HG03095 (cell line): ENCODE data around the gene COL6A5.
"Not testable (repeated sequence)": the region's sequence is repeated elsewhere in the genome, so short reads cannot be mapped to it uniquely, and the experiment has no call there.

Source experiments
- ATAC-seq: cut with Tn5 transposase; IDR thresholded peaks from one replicate; pipeline ENCODE4 v1.9.1; 2021; ENCODE audit warnings: moderate library complexity; ENCODE audit not compliant: unreplicated experiment

The COL6A5 gene

DNA sequence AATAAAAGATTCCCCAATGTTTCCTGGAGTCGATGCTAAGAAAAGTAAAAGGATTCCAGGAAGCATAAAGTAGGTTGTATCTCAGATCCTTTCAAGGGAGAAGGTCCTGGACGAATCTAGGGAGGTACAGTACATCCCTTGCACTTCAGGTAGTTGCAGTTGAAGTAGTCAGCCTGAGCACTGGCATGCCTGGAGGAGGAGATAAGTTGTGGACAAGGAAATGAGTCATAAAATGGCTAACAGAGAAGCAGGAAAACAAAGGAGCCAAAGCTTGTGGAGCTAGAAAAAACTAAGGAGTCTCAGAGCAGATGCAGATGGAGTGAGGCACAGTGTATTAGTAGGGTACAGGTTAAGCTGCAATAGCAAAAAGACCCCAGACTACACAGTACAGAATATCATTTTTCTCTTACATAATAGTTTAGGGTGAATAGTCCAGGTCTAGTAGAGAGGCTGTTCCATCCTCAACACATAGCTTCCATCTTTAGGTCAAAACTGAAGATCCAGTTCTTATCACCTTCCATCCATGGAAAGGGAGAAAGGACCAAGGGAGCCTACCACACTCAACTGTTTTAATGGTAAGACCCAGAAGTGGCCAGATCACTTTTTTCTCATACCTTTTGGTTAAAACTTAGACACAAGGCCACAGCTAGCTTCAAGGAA, 41.3 kb downstream of the COL6A5 start:
- ATAC-seq, result no peak

DNA sequence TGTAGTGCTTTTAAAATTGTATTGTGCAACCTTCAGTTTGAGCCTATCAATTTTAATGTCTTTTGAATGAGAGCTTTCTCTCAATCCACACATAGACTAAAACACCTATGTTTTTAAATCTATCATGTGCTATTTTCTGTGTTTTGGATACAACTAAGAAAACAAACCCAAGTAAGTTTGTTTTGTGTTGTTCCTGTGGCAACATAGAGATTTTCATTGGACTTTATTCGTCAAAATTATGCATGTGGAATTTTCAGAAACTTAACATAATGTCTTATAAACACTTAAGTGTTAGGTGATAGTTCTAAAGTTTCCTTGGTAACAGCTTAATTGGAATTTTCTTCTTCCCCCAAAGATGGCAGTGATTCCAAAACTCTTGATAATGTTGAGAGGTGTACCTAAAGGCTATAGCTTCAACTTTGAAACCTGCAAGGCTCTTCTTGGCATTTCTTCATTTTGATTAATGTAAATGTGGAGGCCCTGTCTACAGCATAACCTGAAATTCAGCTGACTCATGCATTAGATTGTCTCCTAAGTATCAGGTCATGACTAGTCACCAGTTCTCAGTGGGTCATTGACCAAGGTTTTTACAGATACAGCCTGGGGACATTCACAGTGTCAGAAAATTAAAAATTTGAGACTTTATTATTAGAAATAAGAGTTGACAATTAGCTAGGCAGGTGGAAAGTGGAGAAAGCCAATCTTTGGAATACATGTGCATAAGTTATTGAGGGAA, 44.4 kb downstream of the COL6A5 start:
- no peak for ATAC-seq

DNA sequence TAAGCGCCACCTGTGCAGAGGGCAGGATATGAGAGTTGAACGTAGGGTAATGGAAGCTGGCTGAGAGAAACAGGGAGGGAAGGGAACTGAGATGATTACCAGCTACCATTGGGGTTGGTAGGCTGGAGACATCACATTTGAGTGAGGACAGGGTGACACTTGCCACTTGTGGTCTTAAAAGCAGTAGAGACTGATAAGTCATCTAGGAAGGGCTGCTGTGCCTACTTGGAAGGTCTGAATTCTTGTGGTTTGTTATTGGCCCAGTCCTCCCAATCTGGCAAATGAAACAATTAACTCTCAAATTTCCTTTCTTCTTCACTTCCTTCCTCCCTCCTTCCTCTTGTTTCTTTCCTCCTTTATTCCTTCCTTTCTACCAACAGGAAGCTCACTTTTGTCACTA, 46.8 kb downstream of the COL6A5 start:
- no peak for ATAC-seq

DNA sequence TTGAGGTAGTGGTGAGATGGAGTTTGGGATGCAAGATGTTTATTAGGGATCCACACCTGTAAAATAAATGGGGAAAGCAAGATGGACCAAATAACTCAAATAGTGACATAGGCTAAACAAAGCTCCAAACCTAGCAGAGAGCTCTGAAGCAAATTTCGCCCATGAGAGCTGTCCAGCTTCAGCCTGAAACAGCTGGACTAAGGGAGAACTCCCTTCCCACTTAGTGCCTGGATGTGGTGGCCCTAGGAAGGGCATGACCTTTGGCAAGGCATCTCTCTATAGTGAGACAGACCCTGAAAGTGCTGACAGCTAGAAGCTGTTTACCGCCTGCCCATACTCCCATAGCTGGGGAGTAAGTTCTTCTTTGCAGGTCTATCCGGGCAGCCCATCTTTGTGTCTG, 48.1 kb downstream of the COL6A5 start:
- no peak for ATAC-seq

DNA sequence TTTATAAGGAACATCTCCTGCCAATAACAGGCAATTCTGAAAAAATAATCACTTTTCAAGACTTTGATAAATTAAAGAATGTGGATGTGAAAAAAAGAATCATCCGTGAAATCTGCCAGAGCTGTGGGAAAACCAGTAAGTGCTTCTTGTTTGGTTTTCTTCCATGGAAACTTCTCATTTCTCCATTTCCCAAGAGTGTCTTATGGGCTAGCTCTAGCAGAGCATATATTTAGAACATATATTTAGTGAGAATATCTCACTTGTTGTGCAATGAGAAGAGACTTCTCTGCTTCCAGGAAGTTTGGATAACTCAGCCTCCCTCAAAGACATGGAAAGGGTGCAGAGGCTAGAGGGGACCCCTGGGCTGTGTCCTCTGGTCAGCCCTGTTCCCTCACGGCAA, 49.9 kb downstream of the COL6A5 start:
- ATAC-seq, result no peak

DNA sequence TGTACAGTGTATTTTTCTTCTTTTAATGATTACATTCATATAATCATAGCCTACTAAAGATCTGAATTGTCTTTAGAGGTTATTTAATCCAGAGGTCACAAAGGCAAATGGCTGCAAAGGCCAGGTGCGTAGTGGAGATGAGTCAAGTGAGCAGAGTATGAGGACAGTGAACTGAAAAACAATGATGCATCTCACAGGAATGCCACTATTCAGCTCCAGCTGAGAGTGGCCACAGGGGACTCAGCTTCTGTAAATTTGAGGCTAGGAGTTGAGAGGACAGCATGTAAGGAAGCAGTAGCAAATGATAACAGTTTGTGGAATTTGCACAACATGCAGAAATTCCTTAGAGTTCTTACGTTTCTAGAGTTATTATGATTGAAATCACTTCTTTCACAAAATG, 50.4 kb downstream of the COL6A5 start:
- no peak for ATAC-seq

DNA sequence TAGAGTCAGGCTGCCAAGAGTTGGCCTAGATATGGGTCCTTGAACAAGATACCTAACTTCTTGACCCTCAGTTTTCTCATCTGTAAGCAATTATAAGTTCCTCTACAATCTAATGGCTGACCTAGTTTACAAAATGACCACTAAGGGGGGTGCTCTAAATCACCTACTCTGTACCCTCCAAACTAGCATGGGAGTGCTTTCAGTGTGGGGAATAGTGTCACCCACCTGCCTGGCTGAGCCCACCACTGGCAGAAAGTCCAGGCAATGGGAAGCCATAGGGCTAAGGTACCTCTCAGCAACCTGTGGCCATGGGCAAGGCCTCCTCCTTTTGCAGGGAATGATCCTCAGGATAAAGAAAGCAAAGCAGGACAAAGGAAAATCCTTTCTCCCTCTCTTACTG, 58.9 kb downstream of the COL6A5 start:
- no peak for ATAC-seq

DNA sequence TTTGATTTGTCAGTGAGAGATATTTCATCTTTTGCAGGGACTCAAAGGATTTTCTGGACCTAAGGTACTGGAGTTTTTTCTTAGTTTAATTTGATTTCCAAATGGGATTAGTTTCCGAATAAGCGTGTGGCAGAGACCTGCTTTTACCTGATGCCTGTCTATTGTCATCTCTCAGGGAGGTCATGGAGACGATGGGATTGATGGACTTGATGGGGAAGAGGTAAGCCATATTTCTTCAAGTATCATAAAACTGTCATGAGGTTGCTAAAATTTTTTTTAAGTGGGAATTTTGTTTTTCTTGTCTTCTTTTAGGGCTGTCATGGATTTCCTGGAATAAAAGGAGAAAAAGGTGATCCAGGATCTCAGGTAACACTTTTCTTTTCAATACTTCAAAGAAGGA, 60.5 kb downstream of the COL6A5 start:
- no peak for ATAC-seq

DNA sequence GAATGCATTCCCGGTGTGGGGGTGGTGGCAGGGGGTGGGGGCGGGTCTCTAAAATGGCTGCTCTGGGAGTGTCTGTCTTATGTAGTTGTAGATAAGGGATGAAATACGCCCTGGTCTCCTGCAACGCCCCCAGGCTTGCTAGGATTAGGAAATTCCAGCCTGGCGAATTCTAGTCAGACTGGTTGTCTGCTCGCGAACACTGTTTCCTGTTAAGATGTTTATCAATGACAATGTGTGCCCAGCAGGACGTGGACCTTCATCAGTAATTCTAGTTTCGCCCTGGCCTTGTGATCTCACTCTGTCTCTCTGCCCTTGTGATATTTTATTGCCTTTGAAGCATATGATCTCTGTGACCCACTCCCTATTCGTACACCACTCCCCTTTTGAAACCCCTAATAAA, 62.8 kb downstream of the COL6A5 start:
- ATAC-seq, result not testable (repeated sequence)

DNA sequence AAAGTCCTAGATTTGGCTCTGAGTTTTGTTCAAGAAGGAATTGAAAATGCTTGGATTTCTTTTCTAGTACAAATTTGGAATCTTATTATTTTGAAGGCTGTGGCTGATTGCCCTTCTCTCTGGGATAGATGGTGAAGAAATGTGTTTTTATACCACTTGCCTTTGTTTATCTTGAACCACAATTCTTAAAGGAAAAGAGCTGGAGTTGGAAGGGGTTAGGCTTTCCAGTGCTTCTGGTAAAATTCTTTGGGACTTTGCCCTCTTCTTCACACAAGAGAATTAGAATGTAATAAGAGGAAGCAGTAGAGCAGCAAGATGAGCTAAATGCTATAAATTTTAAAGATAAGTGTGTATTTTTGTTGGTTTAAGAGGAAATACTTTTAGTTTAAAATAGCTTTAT, 65.8 kb downstream of the COL6A5 start:
- no peak for ATAC-seq

DNA sequence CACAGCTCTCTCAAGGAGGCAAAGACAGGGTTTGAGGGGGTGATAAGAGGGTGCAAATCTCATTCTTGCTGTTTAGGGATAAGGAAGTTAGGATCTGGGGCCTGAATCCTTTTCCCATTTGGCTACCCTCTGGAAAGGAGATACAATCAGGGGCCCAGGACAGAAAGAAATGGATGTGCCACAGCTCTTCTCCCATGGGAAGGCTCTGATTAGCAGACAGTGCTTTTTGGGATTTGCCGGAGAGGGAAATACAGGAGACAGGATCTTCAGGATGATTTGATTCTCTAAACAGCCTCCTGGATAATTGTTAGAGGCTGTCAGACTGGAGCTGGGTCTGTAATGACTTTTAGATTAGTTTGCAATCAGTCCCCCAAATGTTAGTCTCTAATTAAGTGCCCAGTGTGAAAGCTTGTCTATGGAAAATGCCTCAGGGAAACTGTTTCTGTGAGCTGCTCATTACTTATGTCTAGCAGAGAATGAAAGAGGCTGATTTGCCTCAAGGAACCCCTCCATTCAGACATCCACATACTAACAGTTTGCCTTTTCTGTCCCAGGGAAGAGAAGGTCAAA, 67.6 kb downstream of the COL6A5 start:
- no peak for ATAC-seq

DNA sequence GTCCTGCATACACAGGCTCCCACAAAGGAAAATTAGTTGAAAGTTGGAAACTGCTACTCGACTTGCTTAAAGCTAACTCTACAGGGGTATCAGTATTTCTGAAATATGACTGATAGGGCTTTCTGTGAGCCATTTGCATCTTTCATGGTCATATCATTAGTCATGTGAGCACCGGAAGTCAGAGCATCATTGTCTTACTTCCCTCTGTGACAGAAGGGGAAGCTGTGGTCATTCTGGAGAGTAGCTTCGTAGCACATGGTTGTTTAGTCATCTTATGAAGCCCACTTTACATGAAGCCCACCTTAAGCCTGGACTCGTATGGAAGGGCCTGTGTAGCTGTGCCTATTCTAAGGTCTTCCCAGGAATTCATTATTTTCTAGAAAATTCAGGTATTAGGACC, 69.0 kb downstream of the COL6A5 start:
- ATAC-seq, result no peak

DNA sequence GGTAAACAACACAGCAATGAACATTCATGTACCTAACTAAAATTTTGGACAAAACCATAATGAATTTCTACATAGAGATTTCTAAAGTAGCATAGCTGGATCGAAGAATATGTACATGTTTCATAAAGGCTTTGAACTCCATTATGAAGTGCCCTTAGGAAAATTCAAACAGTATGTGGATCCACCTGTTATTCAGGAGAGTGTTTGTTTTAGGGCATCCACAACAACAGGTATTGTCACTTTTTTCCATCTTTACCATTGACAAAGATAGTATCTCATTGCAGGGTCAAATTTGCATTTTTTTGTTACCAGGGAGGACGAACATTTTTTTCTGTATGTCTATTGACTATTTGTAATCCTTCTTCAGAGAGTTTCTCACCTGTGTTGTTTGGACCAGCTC, 75.0 kb downstream of the COL6A5 start:
- ATAC-seq, result no peak

DNA sequence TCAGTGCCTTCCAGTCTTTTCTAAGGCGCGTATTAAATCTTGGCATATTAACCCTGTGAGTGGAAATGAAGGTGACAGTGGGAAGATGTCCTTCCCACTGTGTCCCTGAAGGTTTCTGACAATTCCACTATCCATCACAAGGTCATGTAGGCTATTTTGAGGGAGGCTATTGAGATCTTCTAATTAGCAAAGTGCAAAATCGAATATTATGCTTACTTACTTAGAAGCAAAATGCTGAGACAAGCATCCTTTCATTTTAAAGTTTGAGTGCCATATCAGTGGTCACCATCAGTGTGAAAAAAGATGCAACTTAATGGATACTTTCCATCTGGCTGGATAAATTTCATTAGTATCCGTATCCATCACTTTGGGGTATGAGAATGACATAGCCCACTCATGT, 77.6 kb downstream of the COL6A5 start:
- no peak for ATAC-seq

DNA sequence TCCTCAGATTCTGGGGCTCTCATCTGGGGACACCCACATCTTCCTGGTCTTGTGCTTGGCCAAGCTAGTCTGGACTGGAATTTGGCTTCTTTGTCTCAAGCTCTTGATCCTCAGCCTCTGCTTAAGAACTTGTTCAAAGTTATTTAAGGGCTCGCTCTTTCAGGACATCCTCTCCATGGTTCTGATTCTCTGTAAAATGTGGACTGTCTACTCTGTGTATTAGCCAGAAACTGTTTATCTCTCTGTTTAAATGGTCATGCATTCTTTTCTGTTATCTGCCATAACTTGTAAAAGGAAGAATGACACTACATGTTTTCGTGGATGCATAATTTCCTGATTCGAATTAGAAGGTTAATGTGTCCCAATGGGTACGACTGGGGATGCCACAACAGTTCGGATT, 79.4 kb downstream of the COL6A5 start:
- ATAC-seq, result no peak

DNA sequence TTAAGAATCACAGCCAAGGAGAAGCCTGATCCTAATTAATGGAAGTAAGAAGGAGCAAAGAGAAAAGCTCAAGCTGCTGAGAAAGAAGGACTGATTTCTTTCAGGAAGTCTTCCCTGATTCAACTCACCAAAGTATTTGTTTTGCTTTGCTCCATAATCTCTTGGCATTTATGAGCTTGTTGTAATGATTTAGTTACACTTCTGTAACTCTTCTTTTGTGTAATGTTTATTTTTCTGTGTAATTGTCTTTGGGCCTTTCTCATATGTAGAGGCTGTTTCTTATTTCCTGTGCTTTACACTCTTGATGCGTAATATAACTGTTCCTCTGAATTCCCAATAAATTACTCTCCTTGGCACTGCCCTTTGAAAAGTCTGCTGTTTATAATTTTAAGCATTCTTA, 80.0 kb downstream of the COL6A5 start:
- no peak for ATAC-seq

DNA sequence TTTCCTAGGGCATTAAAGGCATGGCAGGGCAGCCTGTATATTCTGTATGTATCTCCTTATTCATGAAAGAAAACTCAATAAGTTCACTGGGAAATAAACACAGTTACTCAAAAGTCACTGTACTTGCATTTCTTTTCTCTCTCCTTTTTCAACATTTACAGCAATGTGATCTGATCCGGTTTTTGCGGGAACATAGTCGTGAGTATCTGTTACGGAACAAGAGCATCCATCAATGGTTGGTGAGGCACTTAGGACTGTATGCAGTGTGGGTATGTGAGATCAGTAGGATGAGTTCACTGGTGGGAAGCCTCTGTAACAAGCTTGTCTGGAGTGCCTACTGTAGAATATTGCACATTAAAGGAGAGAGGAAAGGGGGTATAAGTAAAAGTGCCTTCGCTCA, 80.7 kb downstream of the COL6A5 start:
- no peak for ATAC-seq

DNA sequence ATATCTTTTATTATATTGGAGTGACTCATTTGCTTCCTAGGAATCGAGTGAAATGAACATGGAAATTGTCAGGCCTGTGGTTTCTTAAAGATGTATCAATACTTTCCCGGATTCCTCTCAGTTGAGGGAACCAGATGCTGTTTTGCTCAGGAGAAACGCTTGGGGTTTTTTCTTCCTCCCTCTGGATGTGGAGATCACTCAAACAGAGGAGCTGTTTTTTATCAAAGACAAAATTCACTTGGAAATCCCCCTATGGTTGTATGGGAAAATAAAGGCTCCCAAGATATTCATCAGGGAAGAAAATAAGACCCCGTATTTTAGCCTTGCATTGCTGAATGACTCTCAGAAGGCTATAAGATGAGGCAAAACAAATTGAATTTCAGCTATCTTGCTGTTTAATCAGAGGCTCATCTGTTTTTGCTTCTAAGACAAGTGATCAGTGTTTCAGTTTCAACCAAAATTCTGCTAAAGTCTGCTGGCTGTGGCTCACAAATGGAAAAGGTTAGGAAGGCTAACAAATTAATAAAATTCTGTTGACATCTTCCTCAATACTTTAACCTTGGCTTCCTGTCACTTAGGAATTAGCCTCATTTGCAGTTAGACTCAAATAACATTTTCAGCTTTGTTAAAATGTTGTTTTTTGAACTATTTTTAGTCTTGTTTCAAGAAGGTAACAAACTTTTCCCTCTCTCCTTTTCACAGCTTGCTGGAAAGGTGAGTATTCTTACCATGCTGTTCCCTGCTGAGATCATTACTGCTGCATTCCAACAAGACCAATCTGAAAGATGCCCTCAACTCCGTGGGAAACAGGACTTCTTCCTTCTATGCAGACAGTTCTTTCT, 83.6 kb downstream of the COL6A5 start:
- ATAC-seq, result no peak

DNA sequence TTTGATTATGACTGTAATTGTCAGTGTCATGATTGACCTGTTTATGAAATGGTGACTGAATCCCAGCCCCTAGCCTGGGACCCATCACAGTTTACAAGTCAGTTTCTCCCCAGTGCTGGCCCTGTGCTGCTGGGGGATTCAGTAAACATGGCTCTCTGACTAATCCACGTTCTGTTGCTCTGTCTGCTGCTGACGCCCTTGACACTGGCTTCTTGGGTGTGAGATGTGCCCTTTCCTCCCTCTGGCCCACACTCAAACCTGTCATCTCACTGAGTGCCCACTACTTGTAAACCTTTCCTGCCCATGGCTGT, 84.2 kb downstream of the COL6A5 start:
- ATAC-seq, result no peak

DNA sequence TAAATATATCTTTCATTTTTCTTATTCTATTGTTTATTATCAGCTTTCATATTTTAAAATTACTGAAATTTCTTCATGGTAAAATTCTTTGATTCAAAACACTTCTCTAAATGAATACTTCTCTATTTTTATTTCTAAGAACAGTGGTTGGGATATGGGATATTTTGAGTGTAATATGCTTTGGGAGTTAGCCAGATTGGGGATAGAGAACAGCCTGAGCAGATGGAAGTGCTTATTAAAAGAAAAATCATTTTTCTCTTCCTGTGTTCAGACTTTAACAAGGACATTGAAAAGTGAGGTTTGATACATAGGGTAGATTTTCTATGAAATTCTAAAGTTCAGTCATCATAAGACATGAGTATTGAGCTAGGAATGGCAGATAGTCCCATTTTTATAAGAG, 84.8 kb downstream of the COL6A5 start:
- no peak for ATAC-seq

DNA sequence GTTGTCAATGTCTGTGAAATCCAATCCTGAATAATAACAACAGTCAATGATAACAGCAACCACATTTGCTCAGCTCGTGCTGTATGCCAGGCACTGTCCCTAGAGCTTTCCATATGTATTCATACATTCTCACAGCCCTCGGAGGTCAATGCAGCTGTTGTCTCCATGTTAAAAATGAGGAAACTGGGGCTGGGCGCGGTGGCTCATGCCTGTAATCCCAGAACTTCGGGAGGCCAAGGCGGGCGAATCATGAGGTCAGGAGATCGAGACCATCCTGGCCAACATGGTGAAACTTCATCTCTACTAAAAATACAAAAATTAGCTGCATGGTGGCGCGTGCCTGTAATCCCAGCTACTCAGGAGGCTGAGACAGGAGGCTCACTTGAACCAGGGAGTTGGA, 86.6 kb downstream of the COL6A5 start:
- ATAC-seq, result not testable (repeated sequence)

DNA sequence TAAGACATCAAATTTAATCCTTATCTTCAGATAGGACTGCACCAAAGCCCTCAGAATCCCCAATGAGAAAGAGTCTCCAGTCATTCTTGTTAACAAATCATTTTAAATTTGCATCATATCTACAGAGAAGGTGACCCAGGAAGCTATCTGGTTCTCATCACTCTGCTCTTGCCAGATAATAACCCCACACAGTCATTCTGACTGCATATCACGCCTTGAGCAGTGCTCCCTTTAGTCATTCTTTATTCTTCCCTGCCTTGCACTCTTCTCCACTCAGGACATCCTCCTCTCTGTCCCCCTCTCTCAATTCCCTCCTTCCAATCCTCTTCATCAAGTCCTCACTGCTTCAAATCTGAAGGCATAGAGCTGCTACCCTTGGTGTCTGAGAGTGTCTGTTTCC, 87.8 kb downstream of the COL6A5 start:
- no peak for ATAC-seq
